ENCODE data around the gene TBC1D17.

- TF ChIP-seq, protein P1, sequence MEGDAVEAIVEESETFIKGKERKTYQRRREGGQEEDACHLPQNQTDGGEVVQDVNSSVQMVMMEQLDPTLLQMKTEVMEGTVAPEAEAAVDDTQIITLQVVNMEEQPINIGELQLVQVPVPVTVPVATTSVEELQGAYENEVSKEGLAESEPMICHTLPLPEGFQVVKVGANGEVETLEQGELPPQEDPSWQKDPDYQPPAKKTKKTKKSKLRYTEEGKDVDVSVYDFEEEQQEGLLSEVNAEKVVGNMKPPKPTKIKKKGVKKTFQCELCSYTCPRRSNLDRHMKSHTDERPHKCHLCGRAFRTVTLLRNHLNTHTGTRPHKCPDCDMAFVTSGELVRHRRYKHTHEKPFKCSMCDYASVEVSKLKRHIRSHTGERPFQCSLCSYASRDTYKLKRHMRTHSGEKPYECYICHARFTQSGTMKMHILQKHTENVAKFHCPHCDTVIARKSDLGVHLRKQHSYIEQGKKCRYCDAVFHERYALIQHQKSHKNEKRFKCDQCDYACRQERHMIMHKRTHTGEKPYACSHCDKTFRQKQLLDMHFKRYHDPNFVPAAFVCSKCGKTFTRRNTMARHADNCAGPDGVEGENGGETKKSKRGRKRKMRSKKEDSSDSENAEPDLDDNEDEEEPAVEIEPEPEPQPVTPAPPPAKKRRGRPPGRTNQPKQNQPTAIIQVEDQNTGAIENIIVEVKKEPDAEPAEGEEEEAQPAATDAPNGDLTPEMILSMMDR (IDR thresholded peaks at IDR 0.05; ENCODE audit: insufficient read depth, low read length, poor library complexity, severe bottlenecking), result no peak
- no peak for TF ChIP-seq EZH2phosphoT487 (conservative IDR thresholded peaks at IDR 0.05; ENCODE audit: low read length)
These were observed 17.7 kb upstream of the TBC1D17 start for GRCh38 chr19:49859682-49860335.

Data from SU-DHL-6 (cell line).